Adrenal gland (tissue), 12 donors: ENCODE results near the gene ADSS1. TPM values are rescaled to one million over a fixed set of nuclear protein-coding genes. Genes with fewer than 3 reads are reported as not detected.
A peak's percentile ranks its signal among the peaks of the same experiment; 100 is the strongest.

Source experiments
- DNase-seq, 7 donors: peaks; one replicate each; pipeline ENCODE4 v3.0.0-alpha.2; 2019 to 2020
- H3K27ac ChIP-seq, 5 donors: fragments of 200-600 bp; sonication (generic) in 4 of 5; 1 replicate in 3 of 5; 2 replicates in 2 of 5; pipeline versions ENCODE4 v1.5.1 to v1.8.0; 2016 to 2020; ENCODE audit warnings: mild to moderate bottlenecking in 1 of 5
- H3K27me3 ChIP-seq: fragments of 200-600 bp; 2 replicates; pipeline ENCODE4 v1.8.0; 2021
- H3K36me3 ChIP-seq, 2 donors: fragments of 200-600 bp; replicated peaks in 1 of 2; 1 replicate in 1 of 2; 2 replicates in 1 of 2; pipeline versions ENCODE4 v1.5.1 to v1.8.0; 2018 to 2022
- H3K4me1 ChIP-seq, 2 donors: fragments of 200-600 bp; replicated peaks in 1 of 2; 1 replicate in 1 of 2; 2 replicates in 1 of 2; pipeline versions ENCODE4 v1.5.1 to v1.8.0; 2018 to 2021
- H3K4me3 ChIP-seq, 4 donors: fragments of 200-600 bp; sonication (generic) in 3 of 4; one replicate each; pipeline ENCODE4 v1.5.1; 2016 to 2018
- H3K9me3 ChIP-seq, 3 donors: fragments of 200-600 bp; sonication (generic) in 1 of 3; replicated peaks in 1 of 3; 1 replicate in 2 of 3; 2 replicates in 1 of 3; pipeline versions ENCODE4 v1.5.1 to v1.8.0; 2016 to 2021
- POLR2A ChIP-seq, 2 donors: fragments of 450-650 bp; IDR thresholded peaks; one replicate each; pipeline ENCODE4 v1.6.1; 2017; ENCODE audit warnings: antibody characterized with exemption in 2 of 2, mild to moderate bottlenecking in 2 of 2, moderate library complexity in 1 of 2
- WGBS, 4 donors: extraction: QIAGEN DNeasy Blood & Tissue Kit in 2 of 4; methylation state at CpG; one replicate each; pipeline versions ENCODE4 v1.1.5 to v1.1.7; 2013 to 2017; 5-methylcytosine and 5-hydroxymethylcytosine counted together
- intact Hi-C, 2 donors: fragments of 100-400 bp; cut with DNase I; formaldehyde crosslinking; loops; one replicate each; pipeline versions ENCODE4 v1.14.1 to v1.15.0; 2022 to 2023
- polyA plus RNA-seq, 3 donors: library from polyadenylated mRNA; stranded (reverse); fragments of 200-250 nt in 2 of 3; fragments of 350-450 nt in 1 of 3; fragmentation: Illumina TruSeq in 1 of 3; extraction: RNeasy Lipid Tissue Mini Kit (QIAGEN cat#74804) in 1 of 3; gene quantifications; one replicate each; pipeline ENCODE4 v1.2.3, GENCODE V29; 2013 to 2014
- total RNA-seq, 9 donors: library from RNA; depleted of rRNA in 4 of 9; stranded (reverse); fragments of >200 nt in 4 of 9; fragments of 120-200 nt in 1 of 9; fragmentation: NEBNext Ultra II Directional in 1 of 9; extraction: Animal tissue kit (Norgen Biotek cat#: 25700) in 1 of 9; gene quantifications; one replicate each; pipeline versions ENCODE4 v1.1.0 to v1.2.4, GENCODE V29; 2013 to 2023
- TF ChIP-seq, protein P1 (sequence below), 6 experiments: fragments of 450-650 bp in 4 of 6; fragments of 200-600 bp in 2 of 6; sonication (generic) in 1 of 6; IDR thresholded peaks; 1 replicate in 5 of 6; 2 replicates in 1 of 6; pipeline versions ENCODE4 v1.5.1 to v1.8.0; 2016 to 2021; ENCODE audit warnings: antibody characterized with exemption in 6 of 6, mild to moderate bottlenecking in 2 of 6, moderate library complexity in 1 of 6
- donor health status: healthy with polysubstance abuse.
- donor health status: Bipolar disorder and iron deficiency.
- donor health status: DM: yes; HTN: yes; CAD: no.
- donor health status: DM: no; HTN: no; CAD: no.
- donor health status: DM: no; HTN: no; CAD: no.
- donor health status: DM: yes; HTN: yes; CAD: no.

ADSS1 gene
- total and polyA plus RNA-seq, 12 donors: 4.0 to 39.1 (median 16.9) TPM

DNA sequence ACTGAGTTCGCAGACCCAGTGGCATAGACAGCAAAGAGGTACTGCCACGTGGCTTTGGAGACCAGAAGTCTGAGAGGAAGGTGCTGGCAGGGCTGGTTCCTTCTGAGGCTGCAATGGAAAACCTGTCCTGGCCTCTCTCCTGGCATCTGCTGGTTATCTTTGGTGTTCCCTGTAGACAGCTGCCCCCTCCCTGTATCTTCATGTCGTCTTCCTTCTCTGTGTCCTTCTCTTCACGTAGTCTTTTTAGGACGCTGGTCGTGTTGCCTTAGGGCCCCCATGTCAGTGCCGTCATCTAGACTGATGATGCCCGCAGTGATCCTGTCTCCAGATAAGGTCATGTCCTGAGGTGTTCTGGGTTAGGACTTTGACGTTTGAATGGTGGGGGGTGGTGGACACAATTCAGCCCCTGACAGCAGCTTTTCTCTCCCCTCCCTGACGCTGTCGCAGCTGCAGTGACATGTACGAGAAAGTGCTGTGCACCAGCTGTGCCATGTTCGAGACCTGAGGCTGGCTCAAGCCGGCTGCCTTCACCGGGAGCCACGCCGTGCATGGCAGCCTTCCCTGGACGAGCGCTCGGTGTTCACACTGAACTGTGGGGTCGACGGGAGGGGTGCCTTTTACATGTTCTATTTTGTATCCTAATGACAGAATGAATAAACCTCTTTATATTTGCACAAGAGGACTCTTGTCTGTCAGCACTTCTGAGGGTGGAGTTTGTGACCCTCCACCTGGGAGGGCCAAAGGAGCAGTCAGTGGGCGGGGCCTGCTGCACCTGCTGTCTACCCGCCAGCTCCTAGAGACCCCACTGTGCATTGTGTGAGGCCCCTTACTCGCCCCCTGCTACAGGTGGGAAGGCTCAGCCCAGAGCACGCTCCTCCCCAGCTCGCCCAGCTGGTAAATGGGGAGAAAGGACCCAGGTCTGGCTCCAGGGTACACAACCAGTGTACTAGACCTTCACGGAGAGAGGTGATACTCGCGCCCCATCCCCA is 35.2 kb downstream of the ADSS1 start:
- peaks cover 0 to 47% of the 10 kb centered on the region in 2 donors for H3K36me3 ChIP-seq
- H3K27me3 ChIP-seq: no peaks in the 10 kb centered on the region
- WGBS, 4 donors: 86 to 94% (median 89%) methylated on average over 24 to 30 of the region's 30 CpGs
- TF ChIP-seq, protein P1, sequence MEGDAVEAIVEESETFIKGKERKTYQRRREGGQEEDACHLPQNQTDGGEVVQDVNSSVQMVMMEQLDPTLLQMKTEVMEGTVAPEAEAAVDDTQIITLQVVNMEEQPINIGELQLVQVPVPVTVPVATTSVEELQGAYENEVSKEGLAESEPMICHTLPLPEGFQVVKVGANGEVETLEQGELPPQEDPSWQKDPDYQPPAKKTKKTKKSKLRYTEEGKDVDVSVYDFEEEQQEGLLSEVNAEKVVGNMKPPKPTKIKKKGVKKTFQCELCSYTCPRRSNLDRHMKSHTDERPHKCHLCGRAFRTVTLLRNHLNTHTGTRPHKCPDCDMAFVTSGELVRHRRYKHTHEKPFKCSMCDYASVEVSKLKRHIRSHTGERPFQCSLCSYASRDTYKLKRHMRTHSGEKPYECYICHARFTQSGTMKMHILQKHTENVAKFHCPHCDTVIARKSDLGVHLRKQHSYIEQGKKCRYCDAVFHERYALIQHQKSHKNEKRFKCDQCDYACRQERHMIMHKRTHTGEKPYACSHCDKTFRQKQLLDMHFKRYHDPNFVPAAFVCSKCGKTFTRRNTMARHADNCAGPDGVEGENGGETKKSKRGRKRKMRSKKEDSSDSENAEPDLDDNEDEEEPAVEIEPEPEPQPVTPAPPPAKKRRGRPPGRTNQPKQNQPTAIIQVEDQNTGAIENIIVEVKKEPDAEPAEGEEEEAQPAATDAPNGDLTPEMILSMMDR (IDR thresholded peaks at IDR 0.05): no peak
- TF ChIP-seq POLR2A (IDR thresholded peaks at IDR 0.05): no peak
- intact Hi-C loops: no loop called here
- H3K27ac ChIP-seq: no peak overlapping the region
- peaks cover 2 to 14% of the 10 kb centered on the region in 2 donors for H3K4me1 ChIP-seq
- no peaks in the 10 kb centered on the region for H3K9me3 ChIP-seq
- no peak overlapping the region for H3K4me3 ChIP-seq
- DNase-seq: no peak

DNA sequence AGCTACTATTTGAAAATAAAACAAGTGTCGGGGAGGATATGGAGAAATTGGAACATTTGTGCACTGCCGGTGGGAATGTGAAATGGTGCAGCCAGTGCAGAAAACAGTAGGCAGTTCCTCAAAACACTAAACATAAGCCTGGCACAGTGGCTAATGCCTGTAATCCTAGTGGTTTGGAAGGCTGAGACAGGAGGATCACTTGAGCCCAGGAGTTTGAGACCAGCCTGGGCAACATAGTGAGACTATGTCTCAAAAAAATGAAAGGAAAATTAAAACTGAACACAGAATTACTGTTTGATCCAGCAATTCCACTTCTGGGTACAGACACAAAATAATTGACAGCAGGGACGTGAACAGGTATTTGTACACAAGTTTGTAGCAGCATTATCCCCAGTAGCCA is 41.5 kb downstream of the ADSS1 start:
- H3K36me3 ChIP-seq: no peaks in the 10 kb centered on the region
- DNase-seq: no peak

DNA sequence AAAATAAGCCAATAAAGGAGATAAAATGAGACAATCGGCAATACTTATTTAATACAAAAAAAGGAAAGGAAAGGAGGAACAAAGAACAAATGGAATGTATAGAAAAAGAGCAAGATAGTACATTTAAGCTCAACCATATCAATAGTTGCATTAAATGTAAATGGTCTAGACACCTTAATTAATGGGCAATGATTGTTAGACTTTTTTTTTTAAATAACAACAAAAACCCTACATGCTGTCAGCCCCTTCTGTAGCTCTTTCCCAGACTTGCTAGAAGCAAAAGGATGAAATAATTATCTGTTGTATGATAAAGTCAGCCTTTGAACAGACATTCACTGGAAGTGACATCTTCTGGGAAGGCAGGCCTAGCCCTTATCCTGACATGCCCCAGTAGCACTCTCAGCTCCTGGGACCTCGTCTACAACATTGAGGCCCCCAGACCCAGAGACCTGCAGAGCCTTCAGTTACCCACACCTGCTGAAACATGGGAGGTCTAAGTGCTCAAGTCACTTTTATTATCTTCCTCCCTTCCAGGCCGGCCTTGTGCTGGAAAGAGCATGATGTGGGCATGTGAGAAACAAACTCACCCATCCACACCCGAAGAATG is 42.3 kb downstream of the ADSS1 start:
- H3K4me1 ChIP-seq: peaks cover 0 to 4% of the 10 kb centered on the region in 2 donors
- TF ChIP-seq, protein P1 (IDR thresholded peaks at IDR 0.05): no peak
- TF ChIP-seq POLR2A (IDR thresholded peaks at IDR 0.05): no peak
- intact Hi-C loops: no loop called here
- H3K27me3 ChIP-seq: no peaks in the 10 kb centered on the region
- H3K27ac ChIP-seq: peak overlapping the region in 1 of 5 donors; percentile 74
- H3K4me3 ChIP-seq: no peak overlapping the region
- 84 to 100% (median 92%) methylated on average over 3 to 4 of the region's 4 CpGs for WGBS, 4 donors
- no peaks in the 10 kb centered on the region for H3K9me3 ChIP-seq
- peaks cover 0 to 6% of the 10 kb centered on the region in 2 donors for H3K36me3 ChIP-seq
- DNase-seq: no peak

More for the DNA sequence above, 41.5 kb downstream of the ADSS1 start:
- 93 to 98% (median 94%) methylated on average over 3 of the region's 3 CpGs for WGBS, 4 donors
- Histone ChIP-seq H3K4me1 (peaks cover 0 to 4% of the 10 kb centered on the region in 2 donors), H3K4me3 (no peak overlapping the region), H3K27me3 (no peaks in the 10 kb centered on the region), H3K27ac (no peak overlapping the region), H3K9me3 (no peaks in the 10 kb centered on the region)
- no peak for TF ChIP-seq POLR2A (IDR thresholded peaks at IDR 0.05)
- TF ChIP-seq, protein P1 (IDR thresholded peaks at IDR 0.05): no peak
- intact Hi-C loops: no loop called here
